Gastrocnemius medialis (tissue), 4 donors: Measurements from ENCODE around the gene DDX4.

ENCODE experiments used
- POLR2A ChIP-seq, 2 donors: fragments of 450-650 bp; IDR thresholded peaks; one replicate each; pipeline ENCODE4 v1.6.1; 2017; ENCODE audit warnings: antibody characterized with exemption in 2 of 2, mild to moderate bottlenecking in 2 of 2, moderate library complexity in 2 of 2
- TF ChIP-seq, protein P1 (sequence below), 5 experiments: fragments of 450-650 bp in 3 of 5; fragments of 200-600 bp in 2 of 5; sonication (generic) in 2 of 5; IDR thresholded peaks in 4 of 5; conservative IDR thresholded peaks in 1 of 5; 1 replicate in 4 of 5; 2 replicates in 1 of 5; pipeline ENCODE4 v1.5.1; 2016 to 2019; ENCODE audit warnings: antibody characterized with exemption in 5 of 5, mild to moderate bottlenecking in 3 of 5, moderate library complexity in 3 of 5

DNA sequence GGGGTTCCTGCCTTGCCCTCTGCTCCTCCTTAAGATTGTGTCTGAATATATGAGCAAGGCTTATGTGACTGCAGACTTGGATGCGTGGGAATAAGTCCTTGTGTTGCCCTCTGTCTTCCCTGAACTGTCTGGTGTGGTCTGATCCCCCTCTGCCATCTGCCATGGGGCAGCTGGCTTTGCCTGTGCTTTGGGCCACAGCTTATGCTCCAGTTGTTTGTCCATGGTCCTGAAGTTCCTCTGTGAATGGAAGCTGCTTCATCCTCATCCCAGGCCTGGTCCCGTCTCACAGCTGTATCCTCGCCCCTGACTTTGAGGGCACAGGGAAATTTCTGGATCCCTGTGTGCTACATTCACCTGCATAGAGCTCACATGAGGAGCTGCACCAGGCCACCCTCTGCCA, 128.0 kb downstream of the DDX4 start:
- TF ChIP-seq, protein P1, sequence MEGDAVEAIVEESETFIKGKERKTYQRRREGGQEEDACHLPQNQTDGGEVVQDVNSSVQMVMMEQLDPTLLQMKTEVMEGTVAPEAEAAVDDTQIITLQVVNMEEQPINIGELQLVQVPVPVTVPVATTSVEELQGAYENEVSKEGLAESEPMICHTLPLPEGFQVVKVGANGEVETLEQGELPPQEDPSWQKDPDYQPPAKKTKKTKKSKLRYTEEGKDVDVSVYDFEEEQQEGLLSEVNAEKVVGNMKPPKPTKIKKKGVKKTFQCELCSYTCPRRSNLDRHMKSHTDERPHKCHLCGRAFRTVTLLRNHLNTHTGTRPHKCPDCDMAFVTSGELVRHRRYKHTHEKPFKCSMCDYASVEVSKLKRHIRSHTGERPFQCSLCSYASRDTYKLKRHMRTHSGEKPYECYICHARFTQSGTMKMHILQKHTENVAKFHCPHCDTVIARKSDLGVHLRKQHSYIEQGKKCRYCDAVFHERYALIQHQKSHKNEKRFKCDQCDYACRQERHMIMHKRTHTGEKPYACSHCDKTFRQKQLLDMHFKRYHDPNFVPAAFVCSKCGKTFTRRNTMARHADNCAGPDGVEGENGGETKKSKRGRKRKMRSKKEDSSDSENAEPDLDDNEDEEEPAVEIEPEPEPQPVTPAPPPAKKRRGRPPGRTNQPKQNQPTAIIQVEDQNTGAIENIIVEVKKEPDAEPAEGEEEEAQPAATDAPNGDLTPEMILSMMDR (IDR thresholded peaks at IDR 0.05 in 4 of 5, conservative IDR thresholded peaks at IDR 0.05 in 1 of 5), result no peak
- TF ChIP-seq POLR2A (IDR thresholded peaks at IDR 0.05), result no peak
